ENCODE measurements around the gene RMDN2.

RMDN2 gene

DNA sequence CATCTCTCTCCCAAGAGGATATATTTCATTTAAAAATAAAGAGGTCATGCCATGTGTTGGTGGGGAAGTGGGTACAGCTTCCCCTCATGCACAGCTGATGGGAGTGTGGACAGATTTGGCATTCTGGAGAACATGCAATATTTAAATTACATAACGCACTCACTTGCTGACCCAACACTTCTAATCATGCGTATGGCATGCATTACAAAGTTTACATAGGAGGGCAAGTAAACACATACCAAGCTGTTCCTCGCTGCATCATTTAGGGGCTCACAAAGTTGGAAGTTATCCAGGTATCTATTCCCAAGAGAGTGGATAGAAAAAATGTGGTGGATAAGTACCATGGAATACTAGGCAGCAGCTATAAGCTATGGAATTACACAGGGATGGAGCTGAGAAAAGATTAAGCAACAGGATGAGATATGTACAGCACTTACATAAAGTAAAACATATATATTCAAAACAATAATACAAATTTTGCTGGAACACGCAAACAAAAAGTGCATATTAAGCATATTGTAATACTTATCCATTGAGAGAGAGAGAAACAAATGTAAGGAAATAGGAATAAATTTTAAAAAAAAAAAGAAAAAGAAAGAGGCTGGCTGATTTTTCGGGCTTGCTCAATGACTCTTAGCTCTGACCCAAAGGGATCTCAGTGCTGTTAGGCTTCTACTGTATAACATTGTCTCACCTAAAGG, 139.9 kb downstream of the RMDN2 start:
- no peak overlapping the region for H3K4me3 ChIP-seq (ENCODE audit: low read length)
- no peaks in the 10 kb centered on the region for H3K36me3 ChIP-seq (ENCODE audit: insufficient read depth, low read length)
- no peak overlapping the region for H3K9ac ChIP-seq (ENCODE audit: low read depth, low read length)
- H3K4me1 ChIP-seq (ENCODE audit: control insufficient read depth, insufficient read depth, low read length), result no peaks in the 10 kb centered on the region
- H3K27me3 ChIP-seq (ENCODE audit: control insufficient read depth, insufficient read depth, low read length), result peaks cover 16% of the 10 kb centered on the region
- no peaks in the 10 kb centered on the region for H3K9me3 ChIP-seq (replicated peaks; ENCODE audit: low read length)
- H3K4me2 ChIP-seq (ENCODE audit: low read length), result no peak overlapping the region

DNA sequence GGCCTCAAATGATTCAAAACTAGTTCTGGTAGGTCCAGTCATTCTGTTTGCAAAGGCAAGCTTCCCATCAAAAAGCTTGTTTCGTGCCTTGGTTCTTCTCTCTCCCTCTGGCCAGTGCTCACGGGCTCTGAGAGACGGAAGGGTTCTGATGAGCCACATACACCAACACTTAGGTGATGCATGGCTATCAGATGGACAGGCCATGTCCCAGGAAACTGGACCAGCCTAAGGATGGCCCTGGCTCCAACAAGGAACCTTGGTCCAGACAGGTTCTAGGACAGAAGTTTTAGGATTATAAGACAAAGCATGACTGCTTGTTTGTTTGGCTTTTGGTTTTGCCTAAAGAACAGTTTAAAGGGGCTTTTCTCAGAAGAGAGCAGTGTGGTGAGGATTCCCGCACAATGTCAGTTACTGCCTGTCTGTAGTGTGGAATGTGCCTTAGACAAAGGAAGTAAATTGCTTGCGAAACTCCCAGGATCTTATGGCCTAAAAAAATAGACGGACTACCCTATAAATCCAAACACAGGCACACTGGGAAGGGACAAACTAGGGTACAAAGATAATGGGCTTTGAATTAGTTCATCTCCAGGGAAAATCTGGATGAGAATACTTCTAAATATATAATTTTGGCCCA, 140.5 kb downstream of the RMDN2 start:
- Histone ChIP-seq H3K27me3 (ENCODE audit: control insufficient read depth, insufficient read depth, low read length) (peaks cover 17% of the 10 kb centered on the region), H3K9me3 (replicated peaks; ENCODE audit: low read length) (no peaks in the 10 kb centered on the region), H3K9ac (ENCODE audit: low read depth, low read length) (no peak overlapping the region), H3K4me3 (ENCODE audit: low read length) (no peak overlapping the region), H3K36me3 (ENCODE audit: insufficient read depth, low read length) (no peaks in the 10 kb centered on the region), H3K4me1 (ENCODE audit: control insufficient read depth, insufficient read depth, low read length) (no peaks in the 10 kb centered on the region), H3K4me2 (ENCODE audit: low read length) (no peak overlapping the region)

DNA sequence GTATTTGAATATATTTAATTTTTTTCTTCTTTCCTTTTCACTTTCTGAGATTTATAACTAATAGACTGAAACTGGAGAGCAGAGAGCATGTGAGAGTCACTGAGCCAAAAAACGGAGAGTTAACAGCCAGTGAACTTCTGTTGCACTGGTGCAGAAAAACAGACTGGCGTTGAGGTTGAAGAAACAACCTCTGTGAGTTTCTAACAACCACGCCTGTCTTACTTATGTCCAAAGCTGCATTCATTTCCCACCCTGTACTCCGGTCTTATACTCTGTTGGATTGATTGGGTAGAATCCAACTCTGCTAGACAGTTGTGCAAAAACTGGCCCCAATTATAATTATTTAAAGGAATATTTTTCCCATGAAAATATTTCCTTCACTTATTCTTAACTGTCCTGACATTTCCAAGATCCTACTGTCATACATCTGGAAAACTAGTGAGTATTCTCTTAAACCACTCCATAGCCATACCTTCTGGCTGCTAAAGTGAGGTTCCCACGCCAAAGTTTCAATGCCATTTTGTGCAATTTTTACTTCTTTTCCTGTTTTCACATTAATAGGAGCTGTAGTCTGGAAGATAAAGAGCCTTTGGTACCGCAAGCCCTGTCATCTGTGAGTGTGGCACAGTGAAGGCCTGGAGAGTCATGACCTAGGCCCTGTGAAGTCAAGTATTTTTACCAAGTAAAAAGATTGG, 141.5 kb downstream of the RMDN2 start:
- no peak overlapping the region for H3K9ac ChIP-seq (ENCODE audit: low read depth, low read length)
- no peak overlapping the region for H3K4me3 ChIP-seq (ENCODE audit: low read length)
- H3K27me3 ChIP-seq (ENCODE audit: control insufficient read depth, insufficient read depth, low read length), result peaks cover 14% of the 10 kb centered on the region

More for the DNA sequence above, 141.5 kb downstream of the RMDN2 start:
- no peaks in the 10 kb centered on the region for H3K9me3 ChIP-seq (replicated peaks; ENCODE audit: low read length)
- no peaks in the 10 kb centered on the region for H3K4me1 ChIP-seq (ENCODE audit: control insufficient read depth, insufficient read depth, low read length)
- H3K36me3 ChIP-seq (ENCODE audit: insufficient read depth, low read length), result no peaks in the 10 kb centered on the region
- H3K4me2 ChIP-seq (ENCODE audit: low read length), result no peak overlapping the region

All from skeletal muscle satellite cell (primary cell).